GM23338 (cell line): Measurements from ENCODE around the gene NEU4. TPM values are rescaled to one million over a fixed set of nuclear protein-coding genes. Genes with fewer than 3 reads are reported as not detected.

ENCODE experiments used
- EZH2phosphoT487 ChIP-seq: fragments of 200-600 bp; sonication (generic); IDR thresholded peaks from one replicate; pipeline ENCODE4 v1.8.1; 2018; ENCODE audit warnings: antibody characterized with exemption; ENCODE audit not compliant: unreplicated experiment
- POLR2AphosphoS5 ChIP-seq: IDR thresholded peaks from 2 replicates; pipeline ENCODE4 v1.6.1; 2016; ENCODE audit warnings: antibody characterized with exemption, low read depth
- STAT1 ChIP-seq: IDR thresholded peaks from one replicate; pipeline ENCODE4 v1.6.1; 2016; ENCODE audit warnings: antibody characterized with exemption; ENCODE audit not compliant: unreplicated experiment
- ZNF331 ChIP-seq: fragments of 250-450 bp; sonication (Bioruptor Pico); IDR thresholded peaks from 2 replicates; pipeline ENCODE4 v1.5.0; 2020; ENCODE audit warnings: low read depth, mild to moderate bottlenecking, moderate library complexity
- polyA plus RNA-seq: library from polyadenylated mRNA; unstranded; fragments of >200 nt; fragmentation: Nextera tagmentation; extraction: Ambion mirVana; gene quantifications from 2 replicates; pipeline ENCODE4 v1.2.1, GENCODE V29; 2016
- total RNA-seq: library from RNA; depleted of rRNA; stranded (reverse); fragments of >200 nt; shearing (Covaris generic); gene quantifications from 2 replicates; pipeline ENCODE4 v1.2.3, GENCODE V29; 2014
- TF ChIP-seq, protein P1 (sequence below): fragments of 250-450 bp; sonication (Bioruptor Pico); IDR thresholded peaks from 2 replicates; pipeline ENCODE4 v1.5.0; 2020; ENCODE audit warnings: mild to moderate bottlenecking, moderate library complexity
- TF ChIP-seq, protein P2 (sequence below), 2 experiments: fragments of 200-600 bp in 1 of 2; sonication (generic) in 1 of 2; conservative IDR thresholded peaks; 2 replicates each; pipeline versions ENCODE4 v1.5.1 to v1.6.1; 2016 to 2017; ENCODE audit warnings: antibody characterized with exemption in 2 of 2, low read depth in 2 of 2, mild to moderate bottlenecking in 2 of 2, moderate library complexity in 1 of 2

The NEU4 gene
- total and polyA plus RNA-seq, 2 experiments from 2014 or later = 0.29 to 1.2 TPM

DNA sequence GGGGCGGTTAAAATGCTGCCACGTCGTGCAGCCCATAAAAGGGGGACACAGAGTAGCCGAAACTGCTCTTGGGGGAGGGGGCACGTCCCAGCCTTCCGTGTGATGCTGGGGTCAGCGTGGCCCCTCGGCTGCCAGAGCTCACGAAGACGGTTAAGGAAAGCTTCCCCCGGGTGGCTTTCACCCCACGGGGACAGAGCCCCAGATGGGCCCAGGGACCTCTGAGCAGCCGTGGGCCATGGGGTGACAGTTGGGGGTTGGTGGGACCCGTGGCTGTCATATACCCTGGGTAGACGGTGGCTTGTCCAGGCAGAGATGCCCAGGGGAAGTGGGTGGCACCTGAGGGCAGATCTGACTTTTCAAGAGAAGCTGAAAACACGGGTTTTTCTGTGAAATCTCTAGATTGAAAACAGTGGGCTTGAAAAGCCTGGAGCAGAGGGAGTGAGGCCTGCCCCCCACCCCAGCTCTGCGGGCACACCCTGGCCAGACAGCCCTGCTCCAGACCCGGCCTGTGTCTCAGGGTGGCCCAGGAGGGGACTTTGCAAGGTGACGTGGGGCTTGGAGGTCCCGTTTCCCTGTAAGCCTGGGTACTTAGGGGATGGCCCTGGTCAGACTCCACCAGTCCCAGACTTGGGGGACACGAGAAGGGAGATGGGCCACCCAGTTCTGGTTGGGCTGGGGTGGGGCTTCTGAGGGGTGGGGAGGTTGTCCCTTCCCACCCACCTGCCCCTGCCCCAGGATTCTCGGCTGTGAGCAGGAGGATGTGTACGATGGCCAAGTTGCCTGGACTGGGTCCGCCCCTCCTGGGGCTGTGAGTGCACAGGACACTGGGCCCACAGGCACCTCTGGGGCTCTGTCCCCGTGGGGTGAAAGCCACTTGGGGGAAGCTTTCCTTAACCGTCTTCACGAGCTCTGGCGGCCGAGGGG, 652 bp downstream of the NEU4 start (continued):
- TF ChIP-seq, protein P1, sequence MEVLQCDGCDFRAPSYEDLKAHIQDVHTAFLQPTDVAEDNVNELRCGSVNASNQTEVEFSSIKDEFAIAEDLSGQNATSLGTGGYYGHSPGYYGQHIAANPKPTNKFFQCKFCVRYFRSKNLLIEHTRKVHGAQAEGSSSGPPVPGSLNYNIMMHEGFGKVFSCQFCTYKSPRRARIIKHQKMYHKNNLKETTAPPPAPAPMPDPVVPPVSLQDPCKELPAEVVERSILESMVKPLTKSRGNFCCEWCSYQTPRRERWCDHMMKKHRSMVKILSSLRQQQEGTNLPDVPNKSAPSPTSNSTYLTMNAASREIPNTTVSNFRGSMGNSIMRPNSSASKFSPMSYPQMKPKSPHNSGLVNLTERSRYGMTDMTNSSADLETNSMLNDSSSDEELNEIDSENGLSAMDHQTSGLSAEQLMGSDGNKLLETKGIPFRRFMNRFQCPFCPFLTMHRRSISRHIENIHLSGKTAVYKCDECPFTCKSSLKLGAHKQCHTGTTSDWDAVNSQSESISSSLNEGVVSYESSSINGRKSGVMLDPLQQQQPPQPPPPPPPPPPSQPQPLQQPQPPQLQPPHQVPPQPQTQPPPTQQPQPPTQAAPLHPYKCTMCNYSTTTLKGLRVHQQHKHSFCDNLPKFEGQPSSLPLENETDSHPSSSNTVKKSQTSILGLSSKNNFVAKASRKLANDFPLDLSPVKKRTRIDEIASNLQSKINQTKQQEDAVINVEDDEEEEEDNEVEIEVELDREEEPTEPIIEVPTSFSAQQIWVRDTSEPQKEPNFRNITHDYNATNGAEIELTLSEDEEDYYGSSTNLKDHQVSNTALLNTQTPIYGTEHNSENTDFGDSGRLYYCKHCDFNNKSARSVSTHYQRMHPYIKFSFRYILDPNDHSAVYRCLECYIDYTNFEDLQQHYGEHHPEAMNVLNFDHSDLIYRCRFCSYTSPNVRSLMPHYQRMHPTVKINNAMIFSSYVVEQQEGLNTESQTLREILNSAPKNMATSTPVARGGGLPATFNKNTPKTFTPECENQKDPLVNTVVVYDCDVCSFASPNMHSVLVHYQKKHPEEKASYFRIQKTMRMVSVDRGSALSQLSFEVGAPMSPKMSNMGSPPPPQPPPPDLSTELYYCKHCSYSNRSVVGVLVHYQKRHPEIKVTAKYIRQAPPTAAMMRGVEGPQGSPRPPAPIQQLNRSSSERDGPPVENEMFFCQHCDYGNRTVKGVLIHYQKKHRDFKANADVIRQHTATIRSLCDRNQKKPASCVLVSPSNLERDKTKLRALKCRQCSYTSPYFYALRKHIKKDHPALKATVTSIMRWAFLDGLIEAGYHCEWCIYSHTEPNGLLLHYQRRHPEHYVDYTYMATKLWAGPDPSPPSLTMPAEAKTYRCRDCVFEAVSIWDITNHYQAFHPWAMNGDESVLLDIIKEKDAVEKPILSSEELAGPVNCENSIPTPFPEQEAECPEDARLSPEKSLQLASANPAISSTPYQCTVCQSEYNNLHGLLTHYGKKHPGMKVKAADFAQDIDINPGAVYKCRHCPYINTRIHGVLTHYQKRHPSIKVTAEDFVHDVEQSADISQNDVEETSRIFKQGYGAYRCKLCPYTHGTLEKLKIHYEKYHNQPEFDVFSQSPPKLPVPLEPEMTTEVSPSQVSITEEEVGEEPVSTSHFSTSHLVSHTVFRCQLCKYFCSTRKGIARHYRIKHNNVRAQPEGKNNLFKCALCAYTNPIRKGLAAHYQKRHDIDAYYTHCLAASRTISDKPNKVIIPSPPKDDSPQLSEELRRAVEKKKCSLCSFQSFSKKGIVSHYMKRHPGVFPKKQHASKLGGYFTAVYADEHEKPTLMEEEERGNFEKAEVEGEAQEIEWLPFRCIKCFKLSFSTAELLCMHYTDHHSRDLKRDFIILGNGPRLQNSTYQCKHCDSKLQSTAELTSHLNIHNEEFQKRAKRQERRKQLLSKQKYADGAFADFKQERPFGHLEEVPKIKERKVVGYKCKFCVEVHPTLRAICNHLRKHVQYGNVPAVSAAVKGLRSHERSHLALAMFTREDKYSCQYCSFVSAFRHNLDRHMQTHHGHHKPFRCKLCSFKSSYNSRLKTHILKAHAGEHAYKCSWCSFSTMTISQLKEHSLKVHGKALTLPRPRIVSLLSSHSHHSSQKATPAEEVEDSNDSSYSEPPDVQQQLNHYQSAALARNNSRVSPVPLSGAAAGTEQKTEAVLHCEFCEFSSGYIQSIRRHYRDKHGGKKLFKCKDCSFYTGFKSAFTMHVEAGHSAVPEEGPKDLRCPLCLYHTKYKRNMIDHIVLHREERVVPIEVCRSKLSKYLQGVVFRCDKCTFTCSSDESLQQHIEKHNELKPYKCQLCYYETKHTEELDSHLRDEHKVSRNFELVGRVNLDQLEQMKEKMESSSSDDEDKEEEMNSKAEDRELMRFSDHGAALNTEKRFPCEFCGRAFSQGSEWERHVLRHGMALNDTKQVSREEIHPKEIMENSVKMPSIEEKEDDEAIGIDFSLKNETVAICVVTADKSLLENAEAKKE = no peak
- no peak for TF ChIP-seq ZNF331 (CRISPR knock-in tag)
- TF ChIP-seq, protein P2, sequence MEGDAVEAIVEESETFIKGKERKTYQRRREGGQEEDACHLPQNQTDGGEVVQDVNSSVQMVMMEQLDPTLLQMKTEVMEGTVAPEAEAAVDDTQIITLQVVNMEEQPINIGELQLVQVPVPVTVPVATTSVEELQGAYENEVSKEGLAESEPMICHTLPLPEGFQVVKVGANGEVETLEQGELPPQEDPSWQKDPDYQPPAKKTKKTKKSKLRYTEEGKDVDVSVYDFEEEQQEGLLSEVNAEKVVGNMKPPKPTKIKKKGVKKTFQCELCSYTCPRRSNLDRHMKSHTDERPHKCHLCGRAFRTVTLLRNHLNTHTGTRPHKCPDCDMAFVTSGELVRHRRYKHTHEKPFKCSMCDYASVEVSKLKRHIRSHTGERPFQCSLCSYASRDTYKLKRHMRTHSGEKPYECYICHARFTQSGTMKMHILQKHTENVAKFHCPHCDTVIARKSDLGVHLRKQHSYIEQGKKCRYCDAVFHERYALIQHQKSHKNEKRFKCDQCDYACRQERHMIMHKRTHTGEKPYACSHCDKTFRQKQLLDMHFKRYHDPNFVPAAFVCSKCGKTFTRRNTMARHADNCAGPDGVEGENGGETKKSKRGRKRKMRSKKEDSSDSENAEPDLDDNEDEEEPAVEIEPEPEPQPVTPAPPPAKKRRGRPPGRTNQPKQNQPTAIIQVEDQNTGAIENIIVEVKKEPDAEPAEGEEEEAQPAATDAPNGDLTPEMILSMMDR (conservative IDR thresholded peaks at IDR 0.05; ENCODE audit: low read depth in 2 of 2) = no peak
- TF ChIP-seq POLR2AphosphoS5 = no peak
- no peak for TF ChIP-seq EZH2phosphoT487
- no peak for TF ChIP-seq STAT1
